Neuronal stem cell (in vitro differentiated cells): ENCODE results near the gene SLC22A17.

Experiments used
- DNase-seq: peaks from one replicate; pipeline ENCODE4 v3.0.0-alpha.2; 2013; ENCODE audit warnings: low spot score
- H2AFZ ChIP-seq: one replicate; pipeline ENCODE4 v1.6.1; 2013; ENCODE audit warnings: mild to moderate bottlenecking, low read length, inconsistent platforms
- H2AK5ac ChIP-seq: 2 replicates; pipeline ENCODE4 v1.6.1; 2013; ENCODE audit warnings: low read depth, mild to moderate bottlenecking, inconsistent platforms, low read length, moderate library complexity, mixed read lengths
- H2BK120ac ChIP-seq: 2 replicates; pipeline ENCODE4 v1.6.1; 2013; ENCODE audit warnings: low read depth, mild to moderate bottlenecking, inconsistent platforms, low read length, moderate library complexity, mixed read lengths
- H2BK12ac ChIP-seq: one replicate; pipeline ENCODE4 v1.6.1; 2013; ENCODE audit warnings: low read length, inconsistent platforms
- H2BK15ac ChIP-seq: 2 replicates; pipeline ENCODE4 v1.6.1; 2013; ENCODE audit warnings: mild to moderate bottlenecking, low read length, inconsistent platforms, mixed read lengths
- H2BK5ac ChIP-seq: one replicate; pipeline ENCODE4 v1.6.1; 2013; ENCODE audit warnings: inconsistent platforms, mild to moderate bottlenecking, low read length, moderate library complexity
- H3K14ac ChIP-seq: one replicate; pipeline ENCODE4 v1.6.1; 2013; ENCODE audit warnings: low read length, inconsistent platforms
- H3K18ac ChIP-seq: 2 replicates; pipeline ENCODE4 v1.6.1; 2013; ENCODE audit warnings: low read length, inconsistent platforms
- H3K23ac ChIP-seq: 2 replicates; pipeline ENCODE4 v1.6.1; 2013; ENCODE audit warnings: low read depth, mild to moderate bottlenecking, mixed read lengths, low read length, inconsistent platforms; ENCODE audit not compliant: poor library complexity
- H3K27ac ChIP-seq: replicated peaks from 3 replicates; pipeline ENCODE4 v1.5.1; 2013; ENCODE audit warnings: low read length, inconsistent platforms
- H3K27me3 ChIP-seq, 3 experiments: 2 replicates each; pipeline ENCODE4 v1.6.1; 2013; ENCODE audit warnings: low read length in 3 of 3, mild to moderate bottlenecking in 2 of 3, inconsistent platforms in 1 of 3, low read depth in 1 of 3, mixed read lengths in 1 of 3, moderate library complexity in 1 of 3; ENCODE audit not compliant: control insufficient read depth in 3 of 3, insufficient read depth in 3 of 3
- H3K36me3 ChIP-seq, 2 donors: replicated peaks in 1 of 2; 2 replicates each; pipeline ENCODE4 v1.6.1; 2013; ENCODE audit warnings: low read length in 2 of 2; ENCODE audit not compliant: control insufficient read depth in 2 of 2, insufficient read depth in 2 of 2
- H3K4ac ChIP-seq: 2 replicates; pipeline ENCODE4 v1.6.1; 2013; ENCODE audit warnings: inconsistent platforms, mild to moderate bottlenecking, low read length, moderate library complexity
- H3K4me1 ChIP-seq, 2 donors: 1 replicate in 1 of 2; 2 replicates in 1 of 2; pipeline ENCODE4 v1.6.1; 2013; ENCODE audit warnings: low read length in 2 of 2, low read depth in 1 of 2; ENCODE audit not compliant: control insufficient read depth in 2 of 2, insufficient read depth in 1 of 2
- H3K4me2 ChIP-seq: one replicate; pipeline ENCODE4 v1.6.1; 2013; ENCODE audit warnings: mild to moderate bottlenecking, low read length, inconsistent platforms; ENCODE audit not compliant: insufficient read depth, poor library complexity, severe bottlenecking
- H3K4me3 ChIP-seq, 2 donors: 2 replicates each; pipeline ENCODE4 v1.5.1; 2013; ENCODE audit warnings: low read length in 2 of 2, mild to moderate bottlenecking in 2 of 2, inconsistent platforms in 1 of 2, moderate library complexity in 1 of 2
- H3K79me1 ChIP-seq: one replicate; pipeline ENCODE4 v1.6.1; 2013; ENCODE audit warnings: low read depth, mild to moderate bottlenecking, inconsistent platforms, low read length, moderate library complexity
- H3K9ac ChIP-seq: one replicate; pipeline ENCODE4 v1.6.1; 2013; ENCODE audit warnings: mild to moderate bottlenecking, low read depth, low read length, inconsistent platforms; ENCODE audit not compliant: poor library complexity
- H3K9me3 ChIP-seq, 2 donors: replicated peaks in 1 of 2; 2 replicates each; pipeline versions ENCODE3 to v1.6.1; 2013; ENCODE audit warnings: low read length in 2 of 2, mild to moderate bottlenecking in 2 of 2, inconsistent platforms in 1 of 2, low read depth in 1 of 2, mixed read lengths in 1 of 2, moderate library complexity in 1 of 2; ENCODE audit not compliant: control insufficient read depth in 2 of 2, insufficient read depth in 1 of 2
- H4K8ac ChIP-seq: one replicate; pipeline ENCODE4 v1.6.1; 2013; ENCODE audit warnings: low read depth, mild to moderate bottlenecking, inconsistent platforms, low read length, moderate library complexity
- H4K91ac ChIP-seq: one replicate; pipeline ENCODE4 v1.6.1; 2013; ENCODE audit warnings: low read length, low read depth, mild to moderate bottlenecking, inconsistent platforms; ENCODE audit not compliant: poor library complexity
- WGBS, 2 donors: extraction: QIAGEN DNeasy Blood & Tissue Kit; methylation state at CpG; one replicate each; pipeline ENCODE4 v1.1.7; 2013; ENCODE audit warnings: missing lambda C conversion rate in 2 of 2, mixed read lengths in 1 of 2; ENCODE audit not compliant: insufficient read length in 2 of 2, insufficient replicate concordance in 1 of 2; ENCODE audit errors: extremely low coverage in 2 of 2; 5-methylcytosine and 5-hydroxymethylcytosine counted together

The SLC22A17 gene

DNA sequence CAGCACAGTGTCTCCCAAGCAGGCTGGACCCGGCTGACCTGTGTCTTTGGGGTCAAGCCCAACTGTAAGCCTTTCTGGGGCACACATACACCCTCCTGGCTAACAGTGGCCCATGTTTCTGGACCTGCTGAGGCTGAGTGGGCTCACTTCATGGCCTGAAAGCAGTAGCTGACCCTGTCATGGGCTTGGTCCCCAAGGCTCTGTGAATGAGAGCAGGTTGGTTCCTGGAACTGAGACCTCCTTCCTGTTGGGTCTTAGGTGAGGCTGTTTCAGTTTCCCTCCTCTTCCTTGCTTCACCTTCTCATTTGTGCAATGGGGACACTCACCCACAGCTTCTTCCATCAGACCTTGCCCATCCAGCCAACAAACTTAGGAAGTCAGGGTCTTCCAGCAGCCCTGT is 19.2 kb upstream of the SLC22A17 start:
- H4K91ac ChIP-seq: no peak overlapping the region
- peaks cover under 1 to 9% of the 10 kb centered on the region in 2 donors for H3K4me1 ChIP-seq
- no peak overlapping the region for H3K4me2 ChIP-seq
- no peak overlapping the region for H3K27ac ChIP-seq
- H3K23ac ChIP-seq: no peak overlapping the region
- H3K14ac ChIP-seq: no peak overlapping the region
- no peak overlapping the region for H3K4me3 ChIP-seq
- no peaks in the 10 kb centered on the region for H3K9me3 ChIP-seq
- H3K9ac ChIP-seq: no peak overlapping the region
- no peak overlapping the region for H2AFZ ChIP-seq
- H3K4ac ChIP-seq: no peak overlapping the region
- H2BK15ac ChIP-seq: no peak overlapping the region
- no peaks in the 10 kb centered on the region for H3K36me3 ChIP-seq
- H3K27me3 ChIP-seq: peaks cover 0 to 68% (median 2%) of the 10 kb centered on the region in 3 experiments
- H2AK5ac ChIP-seq: no peak overlapping the region
- WGBS, 2 donors: no CpG with 5 or more reads among the region's 1 CpG
- H2BK5ac ChIP-seq: no peak overlapping the region
- no peaks in the 10 kb centered on the region for H3K79me1 ChIP-seq
- no peak overlapping the region for H2BK12ac ChIP-seq
- H3K18ac ChIP-seq: no peak overlapping the region
- DNase-seq: no peak
- no peak overlapping the region for H4K8ac ChIP-seq
- no peak overlapping the region for H2BK120ac ChIP-seq

DNA sequence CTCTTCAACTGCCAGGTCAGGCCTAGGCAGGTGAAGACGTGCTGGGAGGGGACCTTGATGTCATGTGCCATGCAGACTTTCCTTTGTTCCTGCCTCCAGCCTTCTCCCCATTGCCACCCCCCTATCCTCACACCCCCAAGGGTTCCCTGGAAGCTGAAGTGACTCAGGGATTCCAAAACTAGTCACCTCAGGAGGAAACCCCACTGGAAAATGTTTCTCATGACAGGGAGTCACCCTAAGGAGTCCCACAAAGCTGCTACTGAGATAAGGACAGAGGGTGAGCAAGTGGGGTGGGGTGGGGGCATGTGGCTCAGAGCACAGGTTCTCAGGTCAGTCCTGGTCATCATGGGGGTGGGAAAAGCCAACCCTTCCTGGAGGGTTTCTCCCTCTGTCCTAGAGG is 17.5 kb upstream of the SLC22A17 start:
- H3K14ac ChIP-seq: no peak overlapping the region
- no peak for DNase-seq
- no peak overlapping the region for H3K23ac ChIP-seq
- no peak overlapping the region for H3K4me3 ChIP-seq
- H3K4me2 ChIP-seq: no peak overlapping the region
- no peak overlapping the region for H4K8ac ChIP-seq
- H3K27ac ChIP-seq: no peak overlapping the region
- H3K4me1 ChIP-seq: peaks cover 4 to 7% of the 10 kb centered on the region in 2 donors
- no peaks in the 10 kb centered on the region for H3K9me3 ChIP-seq
- no peak overlapping the region for H3K9ac ChIP-seq
- no peak overlapping the region for H2BK15ac ChIP-seq
- H4K91ac ChIP-seq: no peak overlapping the region
- H2AK5ac ChIP-seq: no peak overlapping the region
- no peak overlapping the region for H3K18ac ChIP-seq
- H3K27me3 ChIP-seq: peaks cover 0 to 61% (median 2%) of the 10 kb centered on the region in 3 experiments
- H2AFZ ChIP-seq: no peak overlapping the region
- no peak overlapping the region for H2BK12ac ChIP-seq
- H2BK5ac ChIP-seq: no peak overlapping the region
- WGBS, 2 donors: no CpG with 5 or more reads among the region's 1 CpG
- no peak overlapping the region for H2BK120ac ChIP-seq
- H3K79me1 ChIP-seq: peaks cover 5% of the 10 kb centered on the region
- H3K4ac ChIP-seq: no peak overlapping the region
- H3K36me3 ChIP-seq: no peaks in the 10 kb centered on the region

DNA sequence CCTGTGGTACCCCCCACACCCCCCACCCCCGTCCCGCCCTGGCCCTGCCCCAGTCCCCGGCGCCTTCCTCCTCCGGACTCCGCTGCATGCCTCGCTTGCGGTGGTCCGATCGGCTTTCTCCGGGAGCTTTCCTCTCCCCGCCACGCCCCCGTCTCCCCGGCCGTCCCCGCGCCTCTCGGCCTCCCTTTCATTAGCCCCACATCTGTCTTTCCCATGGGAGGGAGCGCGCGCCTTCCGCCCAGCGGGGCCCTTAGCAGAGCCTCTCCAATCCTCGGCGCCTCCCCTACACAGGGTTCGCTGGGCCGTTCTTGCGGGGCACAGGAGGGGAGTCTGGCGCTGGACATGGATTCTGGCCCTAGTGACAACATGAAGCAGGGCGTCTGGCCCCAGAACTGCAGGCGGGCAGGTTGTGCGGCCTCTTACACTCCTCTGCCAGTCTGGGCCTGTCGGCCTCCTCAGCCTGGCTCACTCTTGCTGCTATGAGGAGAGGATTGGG is 13.8 kb upstream of the SLC22A17 start:
- Histone ChIP-seq H3K18ac (peak overlapping the region; percentile 97), H3K79me1 (peaks cover 5% of the 10 kb centered on the region), H3K27me3 (peaks cover 0 to 30% (median 2%) of the 10 kb centered on the region in 3 experiments), H3K27ac (peak overlapping the region; percentile 99), H3K4me2 (peak overlapping the region; percentile 51), H2AK5ac (peak overlapping the region; percentile 77), H3K9ac (peak overlapping the region; percentile 95), H3K4me1 (peaks cover 12 to 17% of the 10 kb centered on the region in 2 donors), H2BK120ac (peak overlapping the region; percentile 93), H2BK15ac (peak overlapping the region; percentile 82), H2BK5ac (peak overlapping the region; percentile 91), H4K8ac (no peak overlapping the region), H3K14ac (no peak overlapping the region), H3K4me3 (peak overlapping the region; percentile 70 to 94), H3K4ac (no peak overlapping the region), H4K91ac (peak overlapping the region; percentile 61), H3K36me3 (peaks cover 1 to 25% of the 10 kb centered on the region in 2 donors), H3K23ac (no peak overlapping the region), H3K9me3 (no peaks in the 10 kb centered on the region), H2BK12ac (no peak overlapping the region), H2AFZ (peak overlapping the region; percentile 93)
- WGBS, 2 donors: no CpG with 5 or more reads among the region's 34 CpGs
- peak; percentile 94 for DNase-seq

DNA sequence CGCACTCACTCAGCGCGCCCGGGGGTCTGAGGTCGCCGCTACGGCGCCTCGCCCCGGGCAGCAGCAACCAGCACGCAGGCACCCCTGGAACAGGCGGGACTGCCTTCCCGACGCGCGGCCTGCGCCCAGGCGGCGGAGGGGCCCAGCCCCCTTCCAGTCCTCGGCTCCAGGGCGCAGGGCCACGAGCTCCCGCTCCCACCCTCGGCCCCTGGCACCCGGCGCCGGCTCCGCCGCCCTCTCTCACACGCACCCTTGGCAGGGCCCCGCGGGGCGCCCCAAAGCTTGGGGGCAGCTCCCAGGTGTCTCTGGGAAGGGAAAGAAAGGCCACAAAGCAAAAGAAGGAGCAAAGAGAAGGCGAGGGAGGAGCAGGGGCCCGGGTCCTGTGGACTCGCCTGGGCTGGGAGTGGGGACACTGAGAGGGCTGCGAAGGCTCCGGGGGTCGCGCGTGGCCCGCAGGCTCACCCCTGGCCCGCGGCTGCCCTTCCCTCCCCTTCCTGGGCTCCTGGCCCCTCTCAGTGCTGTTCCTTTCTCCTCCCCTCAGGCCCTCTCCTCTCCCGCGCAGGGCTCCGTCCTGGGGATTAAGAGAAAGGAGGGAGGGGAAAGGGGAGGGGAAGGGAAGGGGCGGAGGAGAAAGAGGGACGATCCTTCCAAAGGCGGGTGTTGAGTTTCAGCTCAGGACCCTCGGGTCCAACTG is 13.2 kb upstream of the SLC22A17 start:
- Histone ChIP-seq H3K18ac (peak overlapping the region; percentile 99), H3K9ac (peak overlapping the region; percentile 99), H4K8ac (no peak overlapping the region), H3K14ac (peak overlapping the region; percentile 99), H4K91ac (peak overlapping the region; percentile 83), H2AFZ (peak overlapping the region; percentile 93), H2AK5ac (peak overlapping the region; percentile 99), H3K79me1 (peaks cover 5% of the 10 kb centered on the region), H3K9me3 (no peaks in the 10 kb centered on the region), H3K4me1 (peaks cover 12 to 17% of the 10 kb centered on the region in 2 donors), H2BK15ac (peak overlapping the region; percentile 68), H3K27me3 (peaks cover 0 to 24% (median 2%) of the 10 kb centered on the region in 3 experiments), H3K36me3 (peaks cover 3 to 31% of the 10 kb centered on the region in 2 donors), H2BK5ac (peak overlapping the region; percentile 96), H3K4me2 (peak overlapping the region; percentile 87), H2BK120ac (peak overlapping the region; percentile 85), H3K4me3 (peak overlapping the region; percentile 91 to 94), H3K4ac (peak overlapping the region; percentile 80), H2BK12ac (peak overlapping the region; percentile 48), H3K23ac (peak overlapping the region; percentile 87), H3K27ac (peak overlapping the region; percentile 99)
- WGBS, 2 donors: no CpG with 5 or more reads among the region's 51 CpGs
- DNase-seq: no peak
